Measurements from ENCODE around the gene RAB3IL1.

RAB3IL1 gene

DNA sequence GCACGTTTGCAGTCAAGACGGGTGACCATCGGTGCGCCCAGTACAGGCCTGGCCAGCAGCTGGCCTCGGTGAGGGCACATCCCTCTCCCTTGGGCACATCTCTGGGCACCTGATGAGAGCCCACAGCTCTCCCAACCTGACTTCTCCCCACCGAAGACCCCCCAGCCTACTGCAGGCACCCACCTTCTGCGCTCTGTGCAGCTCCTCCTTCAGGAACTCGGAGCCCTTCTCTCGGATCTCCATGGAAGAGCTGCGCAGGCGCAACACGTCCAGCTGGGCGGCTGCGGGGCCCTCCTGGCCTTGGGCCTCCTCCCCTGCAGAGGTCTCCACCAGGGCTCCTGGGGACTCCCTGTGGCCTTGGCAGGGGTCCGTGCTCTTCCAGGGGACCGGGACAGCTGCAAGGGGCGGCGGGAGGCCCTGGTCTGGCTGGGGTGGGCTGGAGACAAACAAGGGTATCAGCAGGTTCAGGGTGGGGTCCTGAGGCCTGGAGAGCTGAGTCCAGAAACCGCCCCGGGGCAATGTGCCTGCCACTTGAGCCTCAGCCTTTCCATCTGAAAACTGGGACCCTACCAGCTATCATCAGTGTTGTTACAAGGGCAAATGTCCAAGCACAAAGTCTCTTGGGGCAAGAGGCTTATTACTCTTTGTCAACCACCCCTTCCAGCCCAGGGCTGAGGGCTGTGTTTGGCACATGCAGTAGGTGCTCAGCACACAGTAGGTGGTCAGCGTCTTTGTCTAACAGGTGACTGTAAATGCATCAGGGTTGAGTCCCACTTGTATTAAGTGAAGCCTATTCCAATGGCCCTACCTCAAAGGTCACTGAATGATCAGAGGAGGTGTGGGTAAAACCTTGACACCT, 9.3 kb downstream of the RAB3IL1 start:
- DNase-seq (ENCODE audit: extremely low spot score), result no peak
- CTCF ChIA-PET, result interaction anchor here (0.7 to 7.9 kb wide), 7 partner anchors 10 to 200 kb away, joined by 3 to 80 read pairs (median 4); no protein-coding TSS in a partner anchor

GRCh38 chr11:61907282-61907681, 10.1 kb downstream of the RAB3IL1 start:
- POLR2A ChIA-PET, result no interaction called here
- no peak for TF ChIP-seq CTCF (IDR thresholded peaks at IDR 0.05; ENCODE audit: control extremely low read depth, extremely low read depth, low read depth, missing control alignments)

More for the DNA sequence above, 9.3 kb downstream of the RAB3IL1 start:
- POLR2A ChIA-PET, result interaction anchor here (0.6 kb wide), 1 partner anchor 40 kb away, joined by 3 read pairs; no protein-coding TSS in a partner anchor
- TF ChIP-seq CTCF (IDR thresholded peaks at IDR 0.05; ENCODE audit: control extremely low read depth, extremely low read depth, low read depth, missing control alignments), result no peak

DNA sequence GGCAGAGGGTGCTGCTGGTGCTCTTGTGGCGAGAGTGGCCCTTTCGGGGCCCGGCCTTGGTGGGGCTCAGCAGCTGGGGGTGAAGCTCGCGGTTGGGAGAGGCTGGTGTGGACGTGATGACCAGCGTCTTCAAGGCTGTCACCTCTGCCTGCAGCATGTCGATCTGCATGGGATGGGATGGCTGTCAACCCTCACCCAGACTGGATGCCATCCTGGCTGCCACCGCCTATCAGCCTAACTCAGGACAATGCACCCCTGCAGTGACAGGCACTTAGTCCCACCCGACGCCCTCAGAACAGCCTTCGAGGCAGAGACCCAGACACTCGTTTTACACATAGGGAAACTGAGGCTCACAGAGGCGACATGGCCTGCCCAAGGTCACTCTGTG, 10.8 kb downstream of the RAB3IL1 start:
- no peak for DNase-seq (ENCODE audit: extremely low spot score)
- TF ChIP-seq CTCF (IDR thresholded peaks at IDR 0.05; ENCODE audit: control extremely low read depth, extremely low read depth, low read depth, missing control alignments), result no peak
- CTCF ChIA-PET, result interaction anchor here (7.9 to 11.2 kb wide), 2 partner anchors 9 to 203 kb away, joined by 80 to 204 read pairs; no protein-coding TSS in a partner anchor
- POLR2A ChIA-PET, result no interaction called here

More at GRCh38 chr11:61907282-61907681, 10.1 kb downstream of the RAB3IL1 start:
- CTCF ChIA-PET, result interaction anchor here (0.7 to 7.9 kb wide), 5 partner anchors 9 to 201 kb away, joined by 3 to 80 read pairs (median 4); no protein-coding TSS in a partner anchor
- DNase-seq (ENCODE audit: extremely low spot score), result no peak

DNA sequence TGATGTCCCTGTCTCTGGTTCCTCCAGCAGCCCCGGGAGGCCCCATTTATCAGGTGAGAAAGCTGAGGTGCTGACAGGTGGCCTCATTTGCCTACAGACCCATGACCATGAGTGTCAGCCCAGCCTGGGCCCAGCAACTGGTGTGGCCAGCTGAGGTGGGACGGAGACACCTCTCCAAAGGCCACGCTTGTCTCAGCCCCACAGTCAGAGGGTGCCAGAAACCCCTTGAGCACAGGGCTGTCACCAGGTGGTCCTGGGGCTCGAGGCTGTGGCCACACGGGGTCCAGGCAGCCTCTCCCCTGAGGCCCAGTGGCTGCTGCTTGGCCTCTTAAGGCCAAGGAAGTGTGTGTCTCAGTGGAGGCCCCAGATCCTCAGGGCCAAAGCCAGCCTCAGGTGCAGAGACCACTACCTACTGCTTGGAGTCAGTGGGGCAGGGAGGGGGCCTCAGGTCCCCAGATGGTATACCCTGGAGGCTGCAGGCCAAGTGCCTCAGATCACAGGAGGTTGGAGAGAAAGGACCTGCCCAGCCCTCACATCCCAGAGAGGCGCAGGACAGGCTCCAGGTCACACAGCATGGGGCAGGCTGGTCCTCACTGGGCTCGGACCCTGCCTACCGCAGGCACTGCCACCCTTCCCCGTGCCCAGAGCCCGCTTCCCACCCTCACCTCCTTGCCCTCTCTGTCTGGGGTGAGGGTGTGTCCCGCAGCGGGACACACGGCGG, 11.4 kb downstream of the RAB3IL1 start:
- ChIA-PET CTCF (interaction anchor here (0.7 to 11.6 kb wide), 5 partner anchors 8 to 203 kb away, joined by 3 to 424 read pairs (median 80); no protein-coding TSS in a partner anchor), POLR2A (no interaction called here)
- DNase-seq (ENCODE audit: extremely low spot score), result no peak
- TF ChIP-seq CTCF (IDR thresholded peaks at IDR 0.05; ENCODE audit: control extremely low read depth, extremely low read depth, low read depth, missing control alignments), result no peak

DNA sequence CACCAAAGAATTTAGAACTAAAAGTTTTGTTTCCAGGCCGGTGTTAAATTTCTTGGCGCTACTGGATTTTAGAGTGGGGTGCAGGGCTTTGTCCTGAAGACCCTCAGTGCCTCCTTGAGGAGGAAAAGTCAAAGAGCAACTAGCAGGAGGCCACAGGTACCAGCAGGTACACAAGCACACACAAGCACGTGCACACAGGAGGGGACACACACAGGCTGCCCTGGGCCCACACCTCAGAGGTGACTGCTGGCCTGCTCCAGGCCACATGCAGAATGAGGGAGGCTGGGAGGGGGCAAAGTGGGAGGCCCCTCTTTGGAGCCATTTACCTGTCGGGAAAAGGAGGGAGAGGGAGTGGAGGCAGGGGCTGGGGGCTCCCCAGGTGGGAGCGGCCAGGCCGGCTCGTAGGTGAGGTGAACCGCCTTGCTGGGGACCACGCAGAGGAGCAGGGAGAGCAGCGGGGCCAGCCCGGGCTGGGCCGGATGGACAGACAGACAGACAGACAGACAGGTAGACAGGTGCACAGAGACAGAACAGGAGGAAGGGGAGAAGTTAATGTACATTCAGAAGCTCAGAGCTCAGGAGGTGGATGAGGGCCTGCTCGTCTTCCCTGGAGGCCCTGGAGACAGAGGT, 12.2 kb downstream of the RAB3IL1 start:
- ChIA-PET POLR2A (no interaction called here), CTCF (interaction anchor here (0.7 to 11.6 kb wide), 5 partner anchors 24 to 204 kb away, joined by 3 to 424 read pairs (median 3); no protein-coding TSS in a partner anchor)

More for the DNA sequence above, 12.2 kb downstream of the RAB3IL1 start:
- no peak for DNase-seq (ENCODE audit: extremely low spot score)
- no peak for TF ChIP-seq CTCF (IDR thresholded peaks at IDR 0.05; ENCODE audit: control extremely low read depth, extremely low read depth, low read depth, missing control alignments)

All from GM10248 (cell line).